ENCODE results near the gene TEKT1.

The TEKT1 gene

GRCh38 chr17:6870841-6871240 lies 39.3 kb upstream of the TEKT1 start:
- 84% methylated on average over 1 of the region's 1 CpG for WGBS
- Histone ChIP-seq H3K9ac (ENCODE audit: low read length) (no peak overlapping the region), H3K14ac (ENCODE audit: low read length in 2 of 2) (no peak overlapping the region), H3K23ac (ENCODE audit: low read length in 2 of 2) (no peak overlapping the region), H3K79me1 (replicated peaks; ENCODE audit: low read length, poor library complexity, severe bottlenecking) (no peaks in the 10 kb centered on the region), H3K9me3 (ENCODE audit: control insufficient read depth, low read length) (no peaks in the 10 kb centered on the region), H3K4me2 (ENCODE audit: low read length, poor library complexity, severe bottlenecking) (no peak overlapping the region), H3K4me1 (ENCODE audit: control insufficient read depth, insufficient read depth, low read depth, low read length) (no peaks in the 10 kb centered on the region), H4K8ac (ENCODE audit: low read length) (no peak overlapping the region), H3K4me3 (ENCODE audit: insufficient read depth in 1 of 2, low read depth in 1 of 2, low read length in 2 of 2) (no peak overlapping the region), H4K91ac (ENCODE audit: low read length) (no peak overlapping the region), H2AK5ac (ENCODE audit: low read length, severe bottlenecking) (no peak overlapping the region), H3K27me3 (ENCODE audit: control insufficient read depth in 1 of 2, insufficient read depth in 1 of 2, low read length in 2 of 2) (peaks cover 0 to 30% of the 10 kb centered on the region in 2 experiments), H2BK15ac (ENCODE audit: low read depth, poor library complexity, severe bottlenecking) (no peak overlapping the region), H3K27ac (ENCODE audit: low read length, poor library complexity, severe bottlenecking) (no peak overlapping the region), H2AFZ (ENCODE audit: low read depth, low read length) (no peak overlapping the region), H2BK120ac (ENCODE audit: low read depth, low read length) (no peak overlapping the region), H2BK5ac (ENCODE audit: low read depth, low read length, poor library complexity, severe bottlenecking) (no peak overlapping the region), H3K36me3 (ENCODE audit: control insufficient read depth in 1 of 2, insufficient read depth in 2 of 2, low read depth in 1 of 2, low read length in 2 of 2) (no peaks in the 10 kb centered on the region), H3K4ac (ENCODE audit: low read depth in 1 of 2, low read length in 2 of 2) (no peak overlapping the region), H3K18ac (ENCODE audit: low read depth in 1 of 2, low read length in 2 of 2) (no peak overlapping the region), H2BK12ac (ENCODE audit: low read length in 2 of 2) (no peak overlapping the region)
- no peak for DNase-seq

- Histone ChIP-seq H4K8ac (ENCODE audit: low read length) (no peak overlapping the region), H2BK120ac (ENCODE audit: low read depth, low read length) (no peak overlapping the region), H2BK12ac (ENCODE audit: low read length in 2 of 2) (no peak overlapping the region), H3K4ac (ENCODE audit: low read depth in 1 of 2, low read length in 2 of 2) (no peak overlapping the region), H3K9me3 (ENCODE audit: control insufficient read depth, low read length) (no peaks in the 10 kb centered on the region), H2AFZ (ENCODE audit: low read depth, low read length) (no peak overlapping the region), H3K4me2 (ENCODE audit: low read length, poor library complexity, severe bottlenecking) (no peak overlapping the region), H3K9ac (ENCODE audit: low read length) (no peak overlapping the region), H3K36me3 (ENCODE audit: control insufficient read depth in 1 of 2, insufficient read depth in 2 of 2, low read depth in 1 of 2, low read length in 2 of 2) (no peaks in the 10 kb centered on the region), H3K27me3 (ENCODE audit: control insufficient read depth in 1 of 2, insufficient read depth in 1 of 2, low read length in 2 of 2) (peaks cover 0 to 51% of the 10 kb centered on the region in 2 experiments), H2AK5ac (ENCODE audit: low read length, severe bottlenecking) (no peak overlapping the region), H4K91ac (ENCODE audit: low read length) (no peak overlapping the region), H3K18ac (ENCODE audit: low read depth in 1 of 2, low read length in 2 of 2) (no peak overlapping the region), H3K4me1 (ENCODE audit: control insufficient read depth, insufficient read depth, low read depth, low read length) (no peaks in the 10 kb centered on the region), H3K23ac (ENCODE audit: low read length in 2 of 2) (no peak overlapping the region), H3K14ac (ENCODE audit: low read length in 2 of 2) (no peak overlapping the region), H2BK15ac (ENCODE audit: low read depth, poor library complexity, severe bottlenecking) (no peak overlapping the region), H2BK5ac (ENCODE audit: low read depth, low read length, poor library complexity, severe bottlenecking) (no peak overlapping the region), H3K27ac (ENCODE audit: low read length, poor library complexity, severe bottlenecking) (no peak overlapping the region), H3K4me3 (ENCODE audit: insufficient read depth in 1 of 2, low read depth in 1 of 2, low read length in 2 of 2) (no peak overlapping the region), H3K79me1 (replicated peaks; ENCODE audit: low read length, poor library complexity, severe bottlenecking) (no peaks in the 10 kb centered on the region)
- whole genome bisulfite sequencing: 46% methylated on average over 2 of the region's 2 CpGs
- no peak for DNase-seq
Measured at GRCh38 chr17:6868582-6868981, 37.1 kb upstream of the TEKT1 start.

- Histone ChIP-seq H3K9ac (ENCODE audit: low read length) (no peak overlapping the region), H3K4me1 (ENCODE audit: control insufficient read depth, insufficient read depth, low read depth, low read length) (no peaks in the 10 kb centered on the region), H2AK5ac (ENCODE audit: low read length, severe bottlenecking) (no peak overlapping the region), H4K91ac (ENCODE audit: low read length) (no peak overlapping the region), H3K4me2 (ENCODE audit: low read length, poor library complexity, severe bottlenecking) (no peak overlapping the region), H3K27ac (ENCODE audit: low read length, poor library complexity, severe bottlenecking) (no peak overlapping the region), H3K18ac (ENCODE audit: low read depth in 1 of 2, low read length in 2 of 2) (no peak overlapping the region), H4K8ac (ENCODE audit: low read length) (no peak overlapping the region), H2BK5ac (ENCODE audit: low read depth, low read length, poor library complexity, severe bottlenecking) (no peak overlapping the region), H3K4me3 (ENCODE audit: insufficient read depth in 1 of 2, low read depth in 1 of 2, low read length in 2 of 2) (no peak overlapping the region), H3K79me1 (replicated peaks; ENCODE audit: low read length, poor library complexity, severe bottlenecking) (no peaks in the 10 kb centered on the region), H3K9me3 (ENCODE audit: control insufficient read depth, low read length) (no peaks in the 10 kb centered on the region), H2BK12ac (ENCODE audit: low read length in 2 of 2) (no peak overlapping the region), H3K4ac (ENCODE audit: low read depth in 1 of 2, low read length in 2 of 2) (no peak overlapping the region), H3K36me3 (ENCODE audit: control insufficient read depth in 1 of 2, insufficient read depth in 2 of 2, low read depth in 1 of 2, low read length in 2 of 2) (no peaks in the 10 kb centered on the region), H2BK15ac (ENCODE audit: low read depth, poor library complexity, severe bottlenecking) (no peak overlapping the region), H2AFZ (ENCODE audit: low read depth, low read length) (no peak overlapping the region), H3K14ac (ENCODE audit: low read length in 2 of 2) (no peak overlapping the region), H3K23ac (ENCODE audit: low read length in 2 of 2) (no peak overlapping the region), H2BK120ac (ENCODE audit: low read depth, low read length) (no peak overlapping the region), H3K27me3 (ENCODE audit: control insufficient read depth in 1 of 2, insufficient read depth in 1 of 2, low read length in 2 of 2) (peaks cover 0 to 58% of the 10 kb centered on the region in 2 experiments)
- no peak for DNase-seq
- WGBS: 70% methylated on average over 3 of the region's 3 CpGs
Measured at GRCh38 chr17:6867849-6868248, 36.3 kb upstream of the TEKT1 start.

GRCh38 chr17:6862825-6863224 lies 31.3 kb upstream of the TEKT1 start:
- H2AK5ac ChIP-seq (ENCODE audit: low read length, severe bottlenecking): no peak overlapping the region
- no peak overlapping the region for H2BK15ac ChIP-seq (ENCODE audit: low read depth, poor library complexity, severe bottlenecking)
- DNase-seq: no peak
- H3K4me2 ChIP-seq (ENCODE audit: low read length, poor library complexity, severe bottlenecking): no peak overlapping the region
- H2BK120ac ChIP-seq (ENCODE audit: low read depth, low read length): no peak overlapping the region
- peak overlapping the region in 1 of 2 experiments; percentile 22 for H3K4me3 ChIP-seq (ENCODE audit: insufficient read depth in 1 of 2, low read depth in 1 of 2, low read length in 2 of 2)
- no peak overlapping the region for H2BK12ac ChIP-seq (ENCODE audit: low read length in 2 of 2)
- H3K4me1 ChIP-seq (ENCODE audit: control insufficient read depth, insufficient read depth, low read depth, low read length): no peaks in the 10 kb centered on the region
- H3K9me3 ChIP-seq (ENCODE audit: control insufficient read depth, low read length): peaks cover 18% of the 10 kb centered on the region
- H3K27me3 ChIP-seq (ENCODE audit: control insufficient read depth in 1 of 2, insufficient read depth in 1 of 2, low read length in 2 of 2): peaks cover 0 to 71% of the 10 kb centered on the region in 2 experiments
- no peaks in the 10 kb centered on the region for H3K79me1 ChIP-seq (replicated peaks; ENCODE audit: low read length, poor library complexity, severe bottlenecking)
- peak overlapping the region; percentile 31 for H4K91ac ChIP-seq (ENCODE audit: low read length)
- no peak overlapping the region for H3K27ac ChIP-seq (ENCODE audit: low read length, poor library complexity, severe bottlenecking)
- no peak overlapping the region for H4K8ac ChIP-seq (ENCODE audit: low read length)
- H3K23ac ChIP-seq (ENCODE audit: low read length in 2 of 2): no peak overlapping the region
- no peak overlapping the region for H3K18ac ChIP-seq (ENCODE audit: low read depth in 1 of 2, low read length in 2 of 2)
- no peaks in the 10 kb centered on the region for H3K36me3 ChIP-seq (ENCODE audit: control insufficient read depth in 1 of 2, insufficient read depth in 2 of 2, low read depth in 1 of 2, low read length in 2 of 2)
- no peak overlapping the region for H2BK5ac ChIP-seq (ENCODE audit: low read depth, low read length, poor library complexity, severe bottlenecking)
- H3K14ac ChIP-seq (ENCODE audit: low read length in 2 of 2): no peak overlapping the region
- no peak overlapping the region for H3K9ac ChIP-seq (ENCODE audit: low read length)
- no peak overlapping the region for H3K4ac ChIP-seq (ENCODE audit: low read depth in 1 of 2, low read length in 2 of 2)
- 92% methylated on average over 4 of the region's 4 CpGs for WGBS
- no peak overlapping the region for H2AFZ ChIP-seq (ENCODE audit: low read depth, low read length)
